Stomach (tissue), 4 donors: ENCODE data around the gene CAPN10.

Experiments used
- CTCF ChIP-seq, 7 experiments: fragments of 450-650 bp in 4 of 7; fragments of 200-600 bp in 3 of 7; sonication (generic) in 3 of 7; IDR thresholded peaks; one replicate each; pipeline ENCODE4 v1.5.1; 2016 to 2019; ENCODE audit warnings: antibody characterized with exemption in 7 of 7, control low read depth in 2 of 7, mild to moderate bottlenecking in 1 of 7
- EP300 ChIP-seq: sonication (generic); formaldehyde crosslinking; IDR thresholded peaks from one replicate; pipeline ENCODE4 v1.6.1; 2017; ENCODE audit warnings: antibody characterized with exemption
- POLR2A ChIP-seq, 4 donors: fragments of 450-650 bp; IDR thresholded peaks; one replicate each; pipeline ENCODE4 v1.6.1; 2016; ENCODE audit warnings: antibody characterized with exemption in 4 of 4, control low read depth in 2 of 4, mild to moderate bottlenecking in 1 of 4, moderate library complexity in 1 of 4
- POLR2AphosphoS5 ChIP-seq, 3 donors: sonication (generic); formaldehyde crosslinking; IDR thresholded peaks; one replicate each; pipeline ENCODE4 v1.6.1; 2016; ENCODE audit warnings: antibody characterized with exemption in 3 of 3

- no peak for TF ChIP-seq POLR2A (IDR thresholded peaks at IDR 0.05)
- TF ChIP-seq CTCF (IDR thresholded peaks at IDR 0.05): no peak
- no peak for TF ChIP-seq EP300
- no peak for TF ChIP-seq POLR2AphosphoS5 (IDR thresholded peaks at IDR 0.05)
These were observed 38.6 kb downstream of the CAPN10 start, which contains the start of gene GPR35 for GRCh38 chr2:240624950-240625621.
